Endodermal cell (in vitro differentiated cells): ENCODE measurements around the gene BANP. TPM values are rescaled to one million over a fixed set of nuclear protein-coding genes. Genes with fewer than 3 reads are reported as not detected.

Experiments
- DNase-seq: peaks from one replicate; pipeline ENCODE4 v3.0.0-alpha.2; 2017
- H3K27ac ChIP-seq: 2 replicates; pipeline ENCODE4 v1.5.1; 2013; ENCODE audit warnings: mild to moderate bottlenecking, low read depth, low read length, moderate library complexity
- H3K27me3 ChIP-seq: 2 replicates; pipeline ENCODE4 v1.6.1; 2013; ENCODE audit warnings: mild to moderate bottlenecking, low read length, moderate library complexity; ENCODE audit not compliant: insufficient read depth, control insufficient read depth, poor library complexity, severe bottlenecking
- H3K36me3 ChIP-seq: 2 replicates; pipeline ENCODE4 v1.7.0; 2013; ENCODE audit warnings: mild to moderate bottlenecking, low read length, moderate library complexity; ENCODE audit not compliant: control insufficient read depth, insufficient read depth
- H3K4me1 ChIP-seq: one replicate; pipeline ENCODE4 v1.7.0; 2013; ENCODE audit warnings: low read length; ENCODE audit not compliant: control insufficient read depth, insufficient read depth
- H3K4me3 ChIP-seq: 2 replicates; pipeline ENCODE4 v1.5.1; 2013; ENCODE audit warnings: mild to moderate bottlenecking, low read length, moderate library complexity
- H3K9ac ChIP-seq: 2 replicates; pipeline ENCODE4 v1.6.1; 2013; ENCODE audit warnings: mild to moderate bottlenecking, low read length, moderate library complexity; ENCODE audit not compliant: poor library complexity, severe bottlenecking; ENCODE audit errors: extremely low read depth
- H3K9me3 ChIP-seq: 2 replicates; pipeline ENCODE4 v1.6.1; 2013; ENCODE audit warnings: mild to moderate bottlenecking, low read length, moderate library complexity; ENCODE audit not compliant: control insufficient read depth
- H3K27ac Mint-ChIP-seq: 2 replicates; pipeline ENCODE4 v1.8.0; 2020; ENCODE audit warnings: mixed read lengths
- H3K27me3 Mint-ChIP-seq: 2 replicates; pipeline ENCODE4 v1.8.0; 2021; ENCODE audit warnings: mild to moderate bottlenecking, mixed read lengths; ENCODE audit not compliant: insufficient read depth
- H3K36me3 Mint-ChIP-seq: 2 replicates; pipeline ENCODE4 v1.8.0; 2020; ENCODE audit warnings: low read depth, mixed read lengths
- H3K4me1 Mint-ChIP-seq: 2 replicates; pipeline ENCODE4 v1.8.0; 2020; ENCODE audit warnings: mixed read lengths
- H3K4me3 Mint-ChIP-seq: 2 replicates; pipeline ENCODE4 v1.8.0; 2020; ENCODE audit warnings: mild to moderate bottlenecking, moderate library complexity, mixed read lengths
- H3K9me3 Mint-ChIP-seq: 2 replicates; pipeline ENCODE4 v1.8.0; 2020; ENCODE audit warnings: mild to moderate bottlenecking, mixed read lengths
- CTCF ChIP-seq: fragments of 200-600 bp; sonication (generic); conservative IDR thresholded peaks from 2 replicates; pipeline ENCODE4 v1.5.0; 2021; ENCODE audit warnings: antibody characterized with exemption, mild to moderate bottlenecking
- WGBS, 2 experiments: methylation state at CpG; one replicate each; pipeline versions ENCODE4 v1.1.5 to v1.1.7; 2013; ENCODE audit warnings: missing lambda C conversion rate in 2 of 2, mixed read lengths in 1 of 2; ENCODE audit not compliant: insufficient coverage in 1 of 2, insufficient read length in 1 of 2; 5-methylcytosine and 5-hydroxymethylcytosine counted together
- total RNA-seq, 2 donors: library from RNA; stranded (reverse); fragmentation: NEBNext Ultra II Directional in 1 of 2; extraction: Animal tissue kit (Norgen Biotek cat#: 25700) in 1 of 2; gene quantifications; 2 replicates in 1 of 2; 3 replicates in 1 of 2; pipeline ENCODE4 v1.2.1, GENCODE V29; 2021

Gene BANP
- total RNA-seq, 2 donors from 2014 or later: 39.5 to 45.5 TPM

- Histone ChIP-seq H3K27me3 (no peaks in the 10 kb centered on the region), H3K27ac (no peak overlapping the region), H3K36me3 (peaks cover 5% of the 10 kb centered on the region), H3K9ac (no peak overlapping the region), H3K9me3 (no peaks in the 10 kb centered on the region), H3K4me3 (no peak overlapping the region), H3K4me1 (no peaks in the 10 kb centered on the region)
- Mint-ChIP-seq H3K36me3 (peaks cover 10% of the 10 kb centered on the region), H3K27me3 (no peaks in the 10 kb centered on the region), H3K9me3 (no peaks in the 10 kb centered on the region), H3K27ac (no peak overlapping the region), H3K4me3 (no peak overlapping the region), H3K4me1 (peaks cover 7% of the 10 kb centered on the region)
- WGBS, 2 experiments: 97 to 100% methylated on average over 5 of the region's 5 CpGs
- no peak for DNase-seq
- no peak for TF ChIP-seq CTCF
Observed at GRCh38 chr16:87948735-87949070, 2.5 kb upstream of the BANP start.

DNA sequence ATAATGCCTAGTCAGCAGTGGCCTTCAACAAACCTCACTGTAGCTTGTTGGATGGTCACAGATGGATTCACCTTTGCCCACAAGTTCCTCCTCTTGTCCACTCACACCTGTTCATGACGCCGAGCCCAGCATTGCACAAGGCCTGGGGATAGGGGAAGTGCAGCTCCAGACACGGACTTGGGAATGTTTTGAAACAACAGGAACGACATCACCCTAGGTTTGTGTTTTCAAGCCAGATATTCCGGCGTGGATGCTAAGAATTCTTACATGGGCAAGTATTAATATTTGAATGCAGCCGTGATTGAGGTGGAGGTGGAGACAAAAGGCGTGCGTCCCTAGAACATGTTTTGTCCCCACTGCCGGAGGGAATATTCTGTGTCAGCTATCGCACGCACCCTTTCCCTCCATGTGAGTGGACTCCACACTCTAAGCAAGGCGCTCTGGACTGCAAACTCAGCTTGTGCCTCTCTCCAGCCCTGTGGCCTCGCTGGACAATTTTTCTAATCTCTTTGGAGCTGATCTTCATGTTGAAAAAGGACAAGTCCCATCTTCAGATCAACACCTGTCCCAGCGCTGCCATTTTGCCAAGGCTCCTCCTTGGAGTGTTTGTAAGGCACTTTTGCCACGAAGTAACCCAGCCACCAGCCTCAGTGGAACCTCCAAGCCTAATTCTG, 2.0 kb upstream of the BANP start:
- H3K4me1 ChIP-seq: no peaks in the 10 kb centered on the region
- no peak overlapping the region for H3K27ac Mint-ChIP-seq
- no peak overlapping the region for H3K27ac ChIP-seq
- H3K27me3 Mint-ChIP-seq: no peaks in the 10 kb centered on the region
- no peak overlapping the region for H3K4me3 Mint-ChIP-seq
- H3K36me3 Mint-ChIP-seq: peaks cover 10% of the 10 kb centered on the region
- WGBS, 2 experiments: 93 to 98% methylated on average over 15 to 16 of the region's 16 CpGs
- H3K9ac ChIP-seq: no peak overlapping the region
- H3K9me3 Mint-ChIP-seq: no peaks in the 10 kb centered on the region
- H3K27me3 ChIP-seq: no peaks in the 10 kb centered on the region
- no peak overlapping the region for H3K4me3 ChIP-seq
- H3K9me3 ChIP-seq: no peaks in the 10 kb centered on the region
- peaks cover 10% of the 10 kb centered on the region for H3K36me3 ChIP-seq
- no peak for TF ChIP-seq CTCF
- peaks cover 7% of the 10 kb centered on the region for H3K4me1 Mint-ChIP-seq
- peak; percentile 45 for DNase-seq

GRCh38 chr16:87951552-87952538, 611 bp downstream of the BANP start:
- peak overlapping the region; percentile 97 for H3K4me3 ChIP-seq
- peaks cover 14% of the 10 kb centered on the region for H3K36me3 Mint-ChIP-seq
- H3K4me1 ChIP-seq: no peaks in the 10 kb centered on the region
- TF ChIP-seq CTCF: peak; percentile 51
- H3K27ac Mint-ChIP-seq: peak overlapping the region; percentile 97
- H3K9me3 ChIP-seq: no peaks in the 10 kb centered on the region
- no peaks in the 10 kb centered on the region for H3K9me3 Mint-ChIP-seq
- no peaks in the 10 kb centered on the region for H3K27me3 ChIP-seq
- no peaks in the 10 kb centered on the region for H3K27me3 Mint-ChIP-seq
- 4 to 8% methylated on average over 19 to 82 of the region's 82 CpGs for WGBS, 2 experiments
- peak overlapping the region; percentile 99 for H3K9ac ChIP-seq
- DNase-seq: peak; percentile 46
- peak overlapping the region; percentile 92 for H3K27ac ChIP-seq
- H3K36me3 ChIP-seq: peaks cover 17% of the 10 kb centered on the region
- H3K4me3 Mint-ChIP-seq: peak overlapping the region; percentile 89
- H3K4me1 Mint-ChIP-seq: peaks cover 14% of the 10 kb centered on the region
